ENCODE results near the gene CLMN.

DNA sequence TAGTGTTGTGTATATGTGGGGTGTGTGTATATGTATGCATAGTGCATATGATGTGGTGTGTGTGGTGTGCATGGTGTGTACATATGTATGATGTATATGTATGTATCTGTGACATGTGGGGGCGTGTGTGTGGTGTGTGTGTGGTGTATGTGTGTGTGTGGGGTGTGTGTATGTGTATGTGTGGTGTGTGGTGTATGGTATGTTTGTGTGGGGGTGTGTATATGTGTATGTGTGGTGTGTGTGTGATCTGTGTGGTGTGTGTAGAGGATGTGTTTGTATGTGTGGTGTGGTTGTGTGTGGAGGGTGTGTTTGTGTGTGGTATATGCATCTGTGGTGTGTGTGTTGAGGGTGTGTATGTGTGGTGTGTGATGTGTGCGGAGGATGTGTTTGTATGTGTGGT, 61.6 kb downstream of the CLMN start:
- TF ChIP-seq GABPA (IDR thresholded peaks at IDR 0.05; ENCODE audit: low read depth) = no peak
- TF ChIP-seq, protein P1, sequence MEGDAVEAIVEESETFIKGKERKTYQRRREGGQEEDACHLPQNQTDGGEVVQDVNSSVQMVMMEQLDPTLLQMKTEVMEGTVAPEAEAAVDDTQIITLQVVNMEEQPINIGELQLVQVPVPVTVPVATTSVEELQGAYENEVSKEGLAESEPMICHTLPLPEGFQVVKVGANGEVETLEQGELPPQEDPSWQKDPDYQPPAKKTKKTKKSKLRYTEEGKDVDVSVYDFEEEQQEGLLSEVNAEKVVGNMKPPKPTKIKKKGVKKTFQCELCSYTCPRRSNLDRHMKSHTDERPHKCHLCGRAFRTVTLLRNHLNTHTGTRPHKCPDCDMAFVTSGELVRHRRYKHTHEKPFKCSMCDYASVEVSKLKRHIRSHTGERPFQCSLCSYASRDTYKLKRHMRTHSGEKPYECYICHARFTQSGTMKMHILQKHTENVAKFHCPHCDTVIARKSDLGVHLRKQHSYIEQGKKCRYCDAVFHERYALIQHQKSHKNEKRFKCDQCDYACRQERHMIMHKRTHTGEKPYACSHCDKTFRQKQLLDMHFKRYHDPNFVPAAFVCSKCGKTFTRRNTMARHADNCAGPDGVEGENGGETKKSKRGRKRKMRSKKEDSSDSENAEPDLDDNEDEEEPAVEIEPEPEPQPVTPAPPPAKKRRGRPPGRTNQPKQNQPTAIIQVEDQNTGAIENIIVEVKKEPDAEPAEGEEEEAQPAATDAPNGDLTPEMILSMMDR (IDR thresholded peaks at IDR 0.05; ENCODE audit: insufficient read depth, low read length) = no peak
- TF ChIP-seq, protein P2, sequence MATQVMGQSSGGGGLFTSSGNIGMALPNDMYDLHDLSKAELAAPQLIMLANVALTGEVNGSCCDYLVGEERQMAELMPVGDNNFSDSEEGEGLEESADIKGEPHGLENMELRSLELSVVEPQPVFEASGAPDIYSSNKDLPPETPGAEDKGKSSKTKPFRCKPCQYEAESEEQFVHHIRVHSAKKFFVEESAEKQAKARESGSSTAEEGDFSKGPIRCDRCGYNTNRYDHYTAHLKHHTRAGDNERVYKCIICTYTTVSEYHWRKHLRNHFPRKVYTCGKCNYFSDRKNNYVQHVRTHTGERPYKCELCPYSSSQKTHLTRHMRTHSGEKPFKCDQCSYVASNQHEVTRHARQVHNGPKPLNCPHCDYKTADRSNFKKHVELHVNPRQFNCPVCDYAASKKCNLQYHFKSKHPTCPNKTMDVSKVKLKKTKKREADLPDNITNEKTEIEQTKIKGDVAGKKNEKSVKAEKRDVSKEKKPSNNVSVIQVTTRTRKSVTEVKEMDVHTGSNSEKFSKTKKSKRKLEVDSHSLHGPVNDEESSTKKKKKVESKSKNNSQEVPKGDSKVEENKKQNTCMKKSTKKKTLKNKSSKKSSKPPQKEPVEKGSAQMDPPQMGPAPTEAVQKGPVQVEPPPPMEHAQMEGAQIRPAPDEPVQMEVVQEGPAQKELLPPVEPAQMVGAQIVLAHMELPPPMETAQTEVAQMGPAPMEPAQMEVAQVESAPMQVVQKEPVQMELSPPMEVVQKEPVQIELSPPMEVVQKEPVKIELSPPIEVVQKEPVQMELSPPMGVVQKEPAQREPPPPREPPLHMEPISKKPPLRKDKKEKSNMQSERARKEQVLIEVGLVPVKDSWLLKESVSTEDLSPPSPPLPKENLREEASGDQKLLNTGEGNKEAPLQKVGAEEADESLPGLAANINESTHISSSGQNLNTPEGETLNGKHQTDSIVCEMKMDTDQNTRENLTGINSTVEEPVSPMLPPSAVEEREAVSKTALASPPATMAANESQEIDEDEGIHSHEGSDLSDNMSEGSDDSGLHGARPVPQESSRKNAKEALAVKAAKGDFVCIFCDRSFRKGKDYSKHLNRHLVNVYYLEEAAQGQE (IDR thresholded peaks at IDR 0.05; ENCODE audit: insufficient replicate concordance, low read depth) = no peak
- TF ChIP-seq POLR2AphosphoS5 (IDR thresholded peaks at IDR 0.05; ENCODE audit: low read depth) = no peak
- no peak for TF ChIP-seq SPI1 (IDR thresholded peaks at IDR 0.05; ENCODE audit: borderline replicate concordance, low read depth)
